PFSK-1 (cell line): ENCODE data around the gene BMP2.

ENCODE experiments used
- FOXP2 ChIP-seq: optimal IDR thresholded peaks from 2 replicates; pipeline ENCODE3; 2011; ENCODE audit warnings: borderline replicate concordance, control low read depth, inconsistent platforms; ENCODE audit not compliant: insufficient read depth; ENCODE audit errors: extremely low read length, extremely low read depth
- SIN3A ChIP-seq: IDR thresholded peaks from 2 replicates; pipeline ENCODE4 v1.6.1; 2012; ENCODE audit warnings: mild to moderate bottlenecking, low read length, moderate library complexity, borderline replicate concordance; ENCODE audit not compliant: insufficient read depth
- TAF1 ChIP-seq: IDR thresholded peaks from 2 replicates; pipeline ENCODE4 v1.6.1; 2012; ENCODE audit warnings: low read length, control low read depth, borderline replicate concordance; ENCODE audit not compliant: insufficient read depth

DNA sequence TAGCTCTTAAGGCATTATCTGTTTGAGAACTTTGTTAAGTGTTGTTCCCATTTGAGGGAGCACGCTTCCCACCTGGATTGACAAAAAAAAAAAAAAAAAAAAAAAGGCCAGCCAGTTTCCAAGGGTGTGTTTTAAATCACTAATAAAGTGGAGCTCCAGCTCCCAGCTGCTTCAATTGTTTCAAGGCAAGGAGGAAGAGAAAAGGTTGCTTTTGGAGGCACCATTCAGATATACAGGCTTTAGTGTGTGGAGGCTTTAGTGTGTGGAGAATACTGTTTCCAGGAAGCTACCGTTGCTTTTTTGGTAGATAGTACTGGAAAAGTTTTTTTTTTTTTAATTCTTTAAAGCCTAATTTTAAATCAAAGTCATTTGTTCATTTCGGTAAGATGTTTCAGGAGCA is 17.3 kb downstream of the BMP2 start:
- no peak for TF ChIP-seq FOXP2
- TF ChIP-seq TAF1, result no peak
- TF ChIP-seq SIN3A, result no peak
